Stomach (tissue), 9 donors: ENCODE measurements around the gene NQO2. TPM values are rescaled to one million over a fixed set of nuclear protein-coding genes. Genes with fewer than 3 reads are reported as not detected.

Experiments
- DNase-seq, 2 donors: peaks; one replicate each; pipeline versions ENCODE4 v3.0.0 to v3.0.0-alpha.2; 2013 to 2019
- H3K27ac ChIP-seq, 5 donors: fragments of 200-600 bp in 4 of 5; sonication (generic) in 4 of 5; one replicate each; pipeline ENCODE4 v1.5.1; 2013 to 2019; ENCODE audit warnings: mild to moderate bottlenecking in 1 of 5, moderate library complexity in 1 of 5
- H3K27me3 ChIP-seq, 3 donors: fragments of 200-600 bp; sonication (generic); one replicate each; pipeline ENCODE4 v1.5.1; 2017 to 2019; ENCODE audit warnings: mixed run types in 1 of 3
- H3K36me3 ChIP-seq, 4 donors: fragments of 200-600 bp; sonication (generic); 1 replicate in 3 of 4; 2 replicates in 1 of 4; pipeline ENCODE4 v1.5.1; 2016 to 2019
- H3K4me1 ChIP-seq, 4 donors: fragments of 200-600 bp; sonication (generic); one replicate each; pipeline ENCODE4 v1.5.1; 2016 to 2019
- H3K4me3 ChIP-seq, 4 donors: fragments of 200-600 bp; sonication (generic) in 3 of 4; one replicate each; pipeline ENCODE4 v1.5.1; 2016 to 2019; ENCODE audit warnings: mild to moderate bottlenecking in 1 of 4
- H3K9me3 ChIP-seq, 4 donors: fragments of 200-600 bp; sonication (generic); one replicate each; pipeline ENCODE4 v1.5.1; 2016 to 2019
- CTCF ChIP-seq, 7 experiments: fragments of 450-650 bp in 4 of 7; fragments of 200-600 bp in 3 of 7; sonication (generic) in 3 of 7; IDR thresholded peaks; one replicate each; pipeline ENCODE4 v1.5.1; 2016 to 2019; ENCODE audit warnings: antibody characterized with exemption in 7 of 7, control low read depth in 2 of 7, mild to moderate bottlenecking in 1 of 7
- EP300 ChIP-seq: sonication (generic); formaldehyde crosslinking; IDR thresholded peaks from one replicate; pipeline ENCODE4 v1.6.1; 2017; ENCODE audit warnings: antibody characterized with exemption
- POLR2A ChIP-seq, 4 donors: fragments of 450-650 bp; IDR thresholded peaks; one replicate each; pipeline ENCODE4 v1.6.1; 2016; ENCODE audit warnings: antibody characterized with exemption in 4 of 4, control low read depth in 2 of 4, mild to moderate bottlenecking in 1 of 4, moderate library complexity in 1 of 4
- POLR2AphosphoS5 ChIP-seq, 3 donors: sonication (generic); formaldehyde crosslinking; IDR thresholded peaks; one replicate each; pipeline ENCODE4 v1.6.1; 2016; ENCODE audit warnings: antibody characterized with exemption in 3 of 3
- WGBS, 5 donors: extraction: QIAGEN DNeasy Blood & Tissue Kit in 3 of 5; methylation state at CpG; one replicate each; pipeline versions ENCODE4 v1.1.5 to v1.1.7; 2013 to 2018; 5-methylcytosine and 5-hydroxymethylcytosine counted together
- intact Hi-C: fragments of 100-400 bp; cut with DNase I; formaldehyde crosslinking; loops from one replicate; pipeline ENCODE4 v1.15.1; 2023; ENCODE audit warnings: low total_unique reads
- polyA plus RNA-seq, 3 donors: library from polyadenylated mRNA; stranded (reverse); fragments of 200-250 nt; gene quantifications; one replicate each; pipeline ENCODE4 v1.2.3, GENCODE V29; 2013
- total RNA-seq, 5 donors: library from RNA; depleted of rRNA; stranded (reverse); fragments of >200 nt; gene quantifications; one replicate each; pipeline versions ENCODE4 v1.1.0 to v1.2.3, GENCODE V29; 2014 to 2016
- donor health status: healthy with polysubstance abuse.
- donor health status: Bipolar disorder and iron deficiency.
- donor health status: healthy.

The NQO2 gene
- total and polyA plus RNA-seq, 8 donors, result 0.87 to 43.1 (median 28.3) TPM; not detected in 1

GRCh38 chr6:3036861-3037637, 37.4 kb downstream of the NQO2 start:
- Histone ChIP-seq H3K36me3 (no peaks in the 10 kb centered on the region), H3K4me3 (no peak overlapping the region), H3K9me3 (no peaks in the 10 kb centered on the region), H3K27me3 (no peaks in the 10 kb centered on the region), H3K27ac (no peak overlapping the region), H3K4me1 (peaks cover 0 to 9% (median 2%) of the 10 kb centered on the region in 4 donors)
- no peak for DNase-seq
- intact Hi-C loops, result no loop called here
- WGBS, 5 donors, result 78 to 83% (median 79%) methylated on average over 19 of the region's 19 CpGs
- TF ChIP-seq EP300 (no peak), CTCF (IDR thresholded peaks at IDR 0.05) (no peak), POLR2A (IDR thresholded peaks at IDR 0.05) (no peak), POLR2AphosphoS5 (IDR thresholded peaks at IDR 0.05) (no peak)

GRCh38 chr6:3037638-3038365, 38.1 kb downstream of the NQO2 start:
- TF ChIP-seq POLR2A (IDR thresholded peaks at IDR 0.05) (no peak), POLR2AphosphoS5 (IDR thresholded peaks at IDR 0.05) (no peak), EP300 (no peak), CTCF (IDR thresholded peaks at IDR 0.05) (no peak)
- intact Hi-C loops, result no loop called here
- no peaks in the 10 kb centered on the region for H3K27me3 ChIP-seq
- no peaks in the 10 kb centered on the region for H3K36me3 ChIP-seq
- no peaks in the 10 kb centered on the region for H3K9me3 ChIP-seq
- peaks cover 0 to 14% (median 2%) of the 10 kb centered on the region in 4 donors for H3K4me1 ChIP-seq
- H3K27ac ChIP-seq, result no peak overlapping the region
- DNase-seq, result no peak
- H3K4me3 ChIP-seq, result no peak overlapping the region
- WGBS, 5 donors, result 45 to 54% (median 48%) methylated on average over 7 of the region's 7 CpGs

- H3K4me3 ChIP-seq, result no peak overlapping the region
- WGBS, 5 donors, result 24 to 45% (median 26%) methylated on average over 3 of the region's 3 CpGs
- H3K4me1 ChIP-seq, result peaks cover 0 to 14% (median 2%) of the 10 kb centered on the region in 4 donors
- no peaks in the 10 kb centered on the region for H3K36me3 ChIP-seq
- H3K9me3 ChIP-seq, result no peaks in the 10 kb centered on the region
- no peaks in the 10 kb centered on the region for H3K27me3 ChIP-seq
- no peak for DNase-seq
- H3K27ac ChIP-seq, result no peak overlapping the region
- intact Hi-C loops, result no loop called here
- TF ChIP-seq EP300 (no peak), POLR2A (IDR thresholded peaks at IDR 0.05) (no peak), CTCF (IDR thresholded peaks at IDR 0.05) (no peak), POLR2AphosphoS5 (IDR thresholded peaks at IDR 0.05) (no peak)
These were observed 39.7 kb downstream of the NQO2 start for GRCh38 chr6:3039384-3039783.

GRCh38 chr6:3041147-3041546, 41.5 kb downstream of the NQO2 start:
- no peaks in the 10 kb centered on the region for H3K36me3 ChIP-seq
- no peak for TF ChIP-seq CTCF (IDR thresholded peaks at IDR 0.05)
- no peak for TF ChIP-seq POLR2AphosphoS5 (IDR thresholded peaks at IDR 0.05)
- TF ChIP-seq EP300, result no peak
- no peak for TF ChIP-seq POLR2A (IDR thresholded peaks at IDR 0.05)
- H3K27me3 ChIP-seq, result no peaks in the 10 kb centered on the region
- no peak for DNase-seq
- no peak overlapping the region for H3K4me3 ChIP-seq
- peaks cover 0 to 14% (median 2%) of the 10 kb centered on the region in 4 donors for H3K4me1 ChIP-seq
- WGBS, 5 donors, result 92 to 96% (median 94%) methylated on average over 3 of the region's 3 CpGs
- no peak overlapping the region for H3K27ac ChIP-seq
- intact Hi-C loops, result no loop called here
- H3K9me3 ChIP-seq, result no peaks in the 10 kb centered on the region
